ENCODE data around the gene P4HA2. TPM values are rescaled to one million over a fixed set of nuclear protein-coding genes. Genes with fewer than 3 reads are reported as not detected.

The P4HA2 gene
- total RNA-seq (139 and 140 TPM in 2 replicates), polyA plus RNA-seq (217 and 246 TPM in 2 replicates)

DNA sequence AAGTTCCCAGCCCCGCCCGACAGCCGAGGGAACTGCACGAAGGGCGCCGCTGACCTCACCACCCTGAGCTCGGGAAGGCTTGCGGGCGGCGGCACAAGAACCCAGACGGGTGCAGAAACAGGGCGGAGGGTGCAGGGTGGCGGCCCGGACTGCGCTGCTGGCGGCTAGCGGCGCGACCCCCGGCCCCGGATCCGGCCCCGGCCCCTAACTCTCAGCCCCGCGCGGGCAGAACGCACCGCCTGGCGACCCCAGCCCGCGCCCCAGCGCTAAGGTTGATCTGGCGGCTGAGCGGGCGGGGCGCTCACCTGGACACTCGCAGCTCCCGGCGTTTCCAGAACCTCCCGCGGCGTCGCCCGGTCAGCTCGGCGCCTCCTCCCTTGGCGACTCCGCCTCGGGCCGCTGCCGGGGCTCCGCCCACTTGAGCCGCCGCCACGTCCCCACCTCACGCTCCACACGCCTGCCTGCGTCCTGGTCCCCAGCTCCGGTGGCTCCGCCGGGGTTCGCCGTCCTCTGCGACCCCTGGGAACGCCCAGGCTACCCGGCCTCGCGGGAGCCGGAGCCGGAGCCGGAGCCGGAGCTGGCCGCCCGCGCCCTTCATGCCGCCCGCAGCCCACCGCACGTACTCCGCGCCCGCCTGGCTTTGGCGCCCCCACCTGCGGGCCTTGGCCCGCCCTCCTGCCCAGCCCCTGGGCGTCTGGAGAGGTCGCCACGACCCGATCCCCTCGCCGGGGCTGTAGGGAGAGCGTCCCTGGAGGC, at the start of gene P4HA2:
TSS of gene P4HA2 (minus strand) at position 369 of the 756 bp plus-strand sequence. CDS start 9,227 bp downstream, outside the sequence.
- Histone ChIP-seq H3K4me1 (ENCODE audit: insufficient read depth) (peaks cover 21% of the 10 kb centered on the region), H3K27me3 (no peaks in the 10 kb centered on the region), H3K4me2 (peak within 1 kb of the TSS; percentile 90), H3K9me3 (ENCODE audit: low read depth) (no peaks in the 10 kb centered on the region), H3K36me3 (replicated peaks; ENCODE audit: insufficient read depth, low read depth) (no peaks in the 10 kb centered on the region), H3K4me3 (peak within 1 kb of the TSS; percentile 59), H2AFZ (peak within 1 kb of the TSS; percentile 96), H3K27ac (peak within 1 kb of the TSS; percentile 84), H4K20me1 (ENCODE audit: insufficient read depth, poor library complexity, severe bottlenecking) (no peaks in the 10 kb centered on the region), H3K79me2 (peaks cover 26% of the 10 kb centered on the region), H3K9me2 (replicated peaks; ENCODE audit: insufficient read depth) (no peaks in the 10 kb centered on the region)
- WGBS (ENCODE audit: low lambda C conversion rate, missing lambda C conversion rate): 1% methylated on average over 65 of the region's 92 CpGs
- TF ChIP-seq EZH2phosphoT487 (IDR thresholded peaks at IDR 0.05; ENCODE audit: low read depth, severe bottlenecking, unreplicated experiment) (no peak), EZH2 (IDR thresholded peaks at IDR 0.05; ENCODE audit: borderline replicate concordance) (no peak)
- TF ChIP-seq, protein P1, sequence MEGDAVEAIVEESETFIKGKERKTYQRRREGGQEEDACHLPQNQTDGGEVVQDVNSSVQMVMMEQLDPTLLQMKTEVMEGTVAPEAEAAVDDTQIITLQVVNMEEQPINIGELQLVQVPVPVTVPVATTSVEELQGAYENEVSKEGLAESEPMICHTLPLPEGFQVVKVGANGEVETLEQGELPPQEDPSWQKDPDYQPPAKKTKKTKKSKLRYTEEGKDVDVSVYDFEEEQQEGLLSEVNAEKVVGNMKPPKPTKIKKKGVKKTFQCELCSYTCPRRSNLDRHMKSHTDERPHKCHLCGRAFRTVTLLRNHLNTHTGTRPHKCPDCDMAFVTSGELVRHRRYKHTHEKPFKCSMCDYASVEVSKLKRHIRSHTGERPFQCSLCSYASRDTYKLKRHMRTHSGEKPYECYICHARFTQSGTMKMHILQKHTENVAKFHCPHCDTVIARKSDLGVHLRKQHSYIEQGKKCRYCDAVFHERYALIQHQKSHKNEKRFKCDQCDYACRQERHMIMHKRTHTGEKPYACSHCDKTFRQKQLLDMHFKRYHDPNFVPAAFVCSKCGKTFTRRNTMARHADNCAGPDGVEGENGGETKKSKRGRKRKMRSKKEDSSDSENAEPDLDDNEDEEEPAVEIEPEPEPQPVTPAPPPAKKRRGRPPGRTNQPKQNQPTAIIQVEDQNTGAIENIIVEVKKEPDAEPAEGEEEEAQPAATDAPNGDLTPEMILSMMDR (IDR thresholded peaks at IDR 0.05; ENCODE audit: poor library complexity): peak; percentile 12
- peak; percentile 92 for DNase-seq (ENCODE audit: low spot score)

DNA sequence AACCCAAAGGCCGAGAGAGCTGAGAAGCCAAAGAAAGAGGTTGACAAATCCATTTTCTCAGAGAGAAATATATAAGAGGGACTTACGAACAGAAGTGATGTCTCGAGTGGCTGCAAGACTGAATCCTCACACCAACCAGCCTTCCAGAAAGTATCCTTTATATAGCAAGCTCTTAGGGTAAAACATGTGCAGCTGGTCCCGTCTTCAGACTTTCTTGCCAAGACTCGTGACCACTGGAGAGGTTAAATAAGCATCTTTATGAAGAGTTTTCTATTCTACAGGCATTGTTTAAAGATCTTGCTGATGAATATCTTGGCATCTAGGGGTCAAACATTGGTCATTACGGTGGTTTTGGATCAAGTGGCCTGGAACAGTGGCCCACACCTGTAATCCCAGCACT, 49.6 kb upstream of the P4HA2 start:
- Histone ChIP-seq H3K9me3 (ENCODE audit: low read depth) (no peaks in the 10 kb centered on the region), H4K20me1 (ENCODE audit: insufficient read depth, poor library complexity, severe bottlenecking) (no peaks in the 10 kb centered on the region), H3K79me2 (no peaks in the 10 kb centered on the region), H3K4me2 (no peak overlapping the region), H3K4me1 (ENCODE audit: insufficient read depth) (peaks cover 20% of the 10 kb centered on the region), H3K4me3 (no peak overlapping the region), H2AFZ (no peak overlapping the region), H3K9me2 (replicated peaks; ENCODE audit: insufficient read depth) (no peaks in the 10 kb centered on the region), H3K27me3 (no peaks in the 10 kb centered on the region), H3K27ac (peak overlapping the region; percentile 83), H3K36me3 (replicated peaks; ENCODE audit: insufficient read depth, low read depth) (no peaks in the 10 kb centered on the region)
- no peak for DNase-seq (ENCODE audit: low spot score)
- whole genome bisulfite sequencing (ENCODE audit: low lambda C conversion rate, missing lambda C conversion rate): 86% methylated on average over 6 of the region's 6 CpGs
- TF ChIP-seq EZH2phosphoT487 (IDR thresholded peaks at IDR 0.05; ENCODE audit: low read depth, severe bottlenecking, unreplicated experiment): no peak
- TF ChIP-seq, protein P1 (IDR thresholded peaks at IDR 0.05; ENCODE audit: poor library complexity): no peak
- no peak for TF ChIP-seq EZH2 (IDR thresholded peaks at IDR 0.05; ENCODE audit: borderline replicate concordance)

DNA sequence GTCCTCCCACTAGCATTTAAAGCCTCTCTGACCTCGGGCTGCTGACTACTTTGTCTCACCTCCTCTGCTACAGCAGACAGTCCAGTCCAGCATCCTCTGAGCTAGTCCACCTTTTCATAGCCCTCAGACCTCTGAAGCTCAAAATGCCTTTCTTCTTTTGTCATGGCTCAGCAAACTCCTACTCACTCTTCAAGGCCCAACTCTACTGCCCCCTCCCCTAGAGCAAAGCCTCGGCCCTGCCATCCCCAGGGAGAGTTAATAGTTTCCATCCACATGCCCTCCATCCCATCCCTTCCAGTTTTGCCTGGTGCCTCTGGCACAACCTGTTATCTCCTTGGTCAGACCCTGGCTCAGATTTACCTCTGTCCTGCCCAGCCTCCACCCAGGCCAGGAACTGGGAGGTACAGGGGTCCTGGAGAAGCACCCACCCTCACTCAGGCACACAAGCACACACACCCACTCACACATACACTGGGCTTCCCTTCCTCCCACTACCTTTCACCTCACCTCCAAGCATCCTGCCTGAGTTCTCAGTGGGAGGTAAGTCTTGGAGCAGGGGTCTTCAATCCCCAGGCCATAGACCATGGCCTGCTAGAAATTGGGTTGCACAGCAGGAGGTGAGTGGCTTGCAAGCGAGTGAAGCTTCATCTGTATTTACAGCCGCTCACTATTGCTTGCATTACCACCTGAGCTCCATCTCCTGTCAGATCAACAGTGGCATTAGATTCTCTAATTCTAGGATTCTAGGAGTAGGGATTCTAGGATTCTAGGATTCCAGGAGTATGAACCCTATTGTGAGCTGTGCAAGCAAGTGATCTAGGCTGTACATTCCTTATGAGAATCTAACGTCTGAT, 47.9 kb upstream of the P4HA2 start:
- H3K27me3 ChIP-seq: no peaks in the 10 kb centered on the region
- no peak overlapping the region for H3K4me2 ChIP-seq
- DNase-seq (ENCODE audit: low spot score): no peak
- H3K9me2 ChIP-seq (replicated peaks; ENCODE audit: insufficient read depth): no peaks in the 10 kb centered on the region
- H2AFZ ChIP-seq: no peak overlapping the region
- H3K27ac ChIP-seq: no peak overlapping the region
- no peaks in the 10 kb centered on the region for H3K9me3 ChIP-seq (ENCODE audit: low read depth)
- no peaks in the 10 kb centered on the region for H3K79me2 ChIP-seq
- no peaks in the 10 kb centered on the region for H3K36me3 ChIP-seq (replicated peaks; ENCODE audit: insufficient read depth, low read depth)
- WGBS (ENCODE audit: low lambda C conversion rate, missing lambda C conversion rate): 91% methylated on average over 5 of the region's 5 CpGs
- H3K4me3 ChIP-seq: no peak overlapping the region
- TF ChIP-seq EZH2phosphoT487 (IDR thresholded peaks at IDR 0.05; ENCODE audit: low read depth, severe bottlenecking, unreplicated experiment) (no peak), EZH2 (IDR thresholded peaks at IDR 0.05; ENCODE audit: borderline replicate concordance) (no peak)
- TF ChIP-seq, protein P1 (IDR thresholded peaks at IDR 0.05; ENCODE audit: poor library complexity): no peak
- peaks cover 20% of the 10 kb centered on the region for H3K4me1 ChIP-seq (ENCODE audit: insufficient read depth)
- H4K20me1 ChIP-seq (ENCODE audit: insufficient read depth, poor library complexity, severe bottlenecking): no peaks in the 10 kb centered on the region
